DOHH2 (cell line): ENCODE data around the gene LATS1.

ENCODE experiments used
- H3F3A ChIP-seq: fragments of 200-600 bp; sonication (generic), shearing (Covaris generic); 2 replicates; pipeline ENCODE4 v1.6.0; 2016; ENCODE audit warnings: antibody characterized with exemption, mild to moderate bottlenecking; ENCODE audit not compliant: control insufficient read depth, insufficient read depth
- H3K27ac ChIP-seq: fragments of 200-600 bp; sonication (generic); 2 replicates; pipeline ENCODE4 v1.5.1; 2014; ENCODE audit warnings: low read depth, mild to moderate bottlenecking, low read length, moderate library complexity
- H3K27me3 ChIP-seq: fragments of 200-600 bp; sonication (generic); 2 replicates; pipeline ENCODE4 v1.6.1; 2014; ENCODE audit warnings: mild to moderate bottlenecking, low read length, mixed read lengths; ENCODE audit not compliant: control insufficient read depth
- H3K36me3 ChIP-seq: fragments of 200-600 bp; sonication (generic); 2 replicates; pipeline ENCODE4 v1.6.1; 2014; ENCODE audit warnings: mild to moderate bottlenecking, low read length, moderate library complexity, mixed read lengths; ENCODE audit not compliant: control insufficient read depth
- H3K4me1 ChIP-seq: fragments of 200-600 bp; sonication (generic); 2 replicates; pipeline ENCODE4 v1.6.1; 2014; ENCODE audit warnings: mild to moderate bottlenecking, low read length, mixed read lengths; ENCODE audit not compliant: control insufficient read depth
- H3K4me2 ChIP-seq: fragments of 200-600 bp; sonication (generic); 2 replicates; pipeline ENCODE4 v1.6.0; 2014; ENCODE audit warnings: mild to moderate bottlenecking, low read length, moderate library complexity
- H3K4me3 ChIP-seq: fragments of 200-600 bp; sonication (generic); 2 replicates; pipeline ENCODE4 v1.5.1; 2014; ENCODE audit warnings: mild to moderate bottlenecking, low read length, mixed read lengths
- H3K79me2 ChIP-seq: fragments of 200-600 bp; sonication (generic); 2 replicates; pipeline ENCODE4 v1.6.1; 2014; ENCODE audit warnings: mild to moderate bottlenecking, low read length, mixed read lengths; ENCODE audit not compliant: control insufficient read depth
- H3K9me2 ChIP-seq: fragments of 200-600 bp; sonication (generic); replicated peaks from 2 replicates; pipeline ENCODE4 v1.6.1; 2014; ENCODE audit warnings: mild to moderate bottlenecking, low read length, mixed read lengths; ENCODE audit not compliant: control insufficient read depth
- H3K9me3 ChIP-seq: fragments of 200-600 bp; sonication (generic); 2 replicates; pipeline ENCODE4 v1.6.1; 2014; ENCODE audit warnings: antibody characterized with exemption, low read length, mixed read lengths; ENCODE audit not compliant: control insufficient read depth, insufficient read depth
- H4K20me1 ChIP-seq: fragments of 200-600 bp; sonication (generic); 2 replicates; pipeline ENCODE4 v1.6.0; 2014; ENCODE audit warnings: low read depth, mild to moderate bottlenecking, antibody characterized with exemption, low read length, moderate library complexity; ENCODE audit not compliant: control insufficient read depth, insufficient read depth
- CTCF ChIP-seq: fragments of 200-600 bp; sonication (generic); IDR thresholded peaks from one replicate; pipeline ENCODE4 v1.5.1; 2014; ENCODE audit warnings: antibody characterized with exemption, mild to moderate bottlenecking, low read depth, low read length; ENCODE audit not compliant: poor library complexity, severe bottlenecking
- EZH2phosphoT487 ChIP-seq: fragments of 200-600 bp; sonication (generic); IDR thresholded peaks from 2 replicates; pipeline ENCODE4 v1.6.1; 2017; ENCODE audit warnings: borderline replicate concordance, mild to moderate bottlenecking, antibody characterized with exemption, low read length, moderate library complexity, mixed read lengths

Gene LATS1

GRCh38 chr6:149761438-149761837 lies 43.5 kb upstream of the LATS1 start:
- Histone ChIP-seq H4K20me1 (no peaks in the 10 kb centered on the region), H3K79me2 (peaks cover 84% of the 10 kb centered on the region), H3K4me2 (peak overlapping the region; percentile 55), H3K9me2 (no peaks in the 10 kb centered on the region), H3K4me1 (peaks cover 27% of the 10 kb centered on the region), H3K27ac (peak overlapping the region; percentile 53), H3F3A (peaks cover 6% of the 10 kb centered on the region), H3K4me3 (peak overlapping the region; percentile 21), H3K27me3 (no peaks in the 10 kb centered on the region), H3K36me3 (peaks cover 44% of the 10 kb centered on the region), H3K9me3 (peaks cover 8% of the 10 kb centered on the region; the same call in 1 of the 2 replicates)
- TF ChIP-seq EZH2phosphoT487, result no peak
- TF ChIP-seq CTCF, result no peak

GRCh38 chr6:149756261-149756636 lies 38.3 kb upstream of the LATS1 start:
- Histone ChIP-seq H3K27ac (no peak overlapping the region), H3K36me3 (peaks cover 40% of the 10 kb centered on the region), H3K4me2 (no peak overlapping the region), H3K4me3 (no peak overlapping the region), H3K4me1 (peaks cover 52% of the 10 kb centered on the region), H3K27me3 (no peaks in the 10 kb centered on the region), H3K9me2 (no peaks in the 10 kb centered on the region), H3F3A (peaks cover 8% of the 10 kb centered on the region), H3K79me2 (peaks cover 96% of the 10 kb centered on the region), H3K9me3 (no peaks in the 10 kb centered on the region), H4K20me1 (peaks cover 4% of the 10 kb centered on the region)
- TF ChIP-seq CTCF, result no peak

GRCh38 chr6:149755300-149756260 lies 37.7 kb upstream of the LATS1 start:
- no peaks in the 10 kb centered on the region for H3K9me3 ChIP-seq
- H3F3A ChIP-seq, result 0 out of 2 replicates have a peak, but pooled peaks cover 3% of the 10 kb centered on the region
- H3K9me2 ChIP-seq, result no peaks in the 10 kb centered on the region
- no peak overlapping the region for H3K27ac ChIP-seq
- H3K79me2 ChIP-seq, result peaks cover 98% of the 10 kb centered on the region
- H4K20me1 ChIP-seq, result peaks cover 6% of the 10 kb centered on the region
- H3K4me2 ChIP-seq, result peak overlapping the region; percentile 13; the same call in 1 of the 2 replicates
- H3K36me3 ChIP-seq, result peaks cover 38% of the 10 kb centered on the region
- no peak overlapping the region for H3K4me3 ChIP-seq
- TF ChIP-seq CTCF (no peak), EZH2phosphoT487 (no peak)
- H3K4me1 ChIP-seq, result peaks cover 52% of the 10 kb centered on the region
- no peaks in the 10 kb centered on the region for H3K27me3 ChIP-seq
